GM12878 (cell line): ENCODE results near the gene BMPR2. TPM values are rescaled to one million over a fixed set of nuclear protein-coding genes. Genes with fewer than 3 reads are reported as not detected.

ENCODE experiments used
- ATAC-seq: fragments of 200-7000 bp; cut with Tn5 transposase; 3 replicates; pipeline ENCODE4 v1.9.1; 2020; ENCODE audit warnings: mild to moderate bottlenecking, moderate library complexity
- BruUV-seq: library from RNA; stranded (reverse); fragments of 400-500 nt; replicated peaks from 2 replicates; lab custom pipeline; 2021; lab: Mats Ljungman, UMichigan
- CTCF ChIA-PET: fragments of 300-600 bp; sonication (Branson Sonifier 250); formaldehyde crosslinking; extraction: SDS; loops from one replicate; lab custom pipeline; 2021; ENCODE audit warnings: inconsistent platforms; lab: Yijun Ruan, JAX
- POLR2A ChIA-PET: fragments of 350-600 bp; formaldehyde crosslinking; extraction: SDS; loops from one replicate; lab custom pipeline; 2021; ENCODE audit warnings: inconsistent platforms; lab: Charles Lee
- RAD21 ChIA-PET: fragments of 300-600 bp; sonication (Branson Sonifier 250); formaldehyde crosslinking; loops from one replicate; lab custom pipeline; 2023; ENCODE audit warnings: antibody characterized with exemption; ENCODE audit not compliant: unreplicated experiment; lab: Charles Lee
- SMC1A ChIA-PET: fragments of 300-600 bp; sonication (Branson Sonifier 250); formaldehyde crosslinking; loops from one replicate; lab custom pipeline; 2023; ENCODE audit not compliant: unreplicated experiment, uncharacterized antibody; lab: Charles Lee
- DNase-seq: peaks from one replicate; pipeline ENCODE4 v3.0.0-alpha.2; 2011; ENCODE audit warnings: low read depth, low spot score
- FAIRE-seq: peaks from 3 replicates; lab custom pipeline; 2011; peaks lifted over from hg19 to GRCh38; lab: Jason Lieb, UNC
- H2AFZ ChIP-seq: 2 replicates; pipeline ENCODE4 v1.6.0; 2011; ENCODE audit warnings: low read depth, low read length, control low read depth; ENCODE audit not compliant: control insufficient read depth
- H3K27ac ChIP-seq: 2 replicates; pipeline ENCODE4 v1.5.1; 2011; ENCODE audit warnings: control low read depth; ENCODE audit not compliant: control insufficient read depth, insufficient read depth
- H3K27me3 ChIP-seq, 2 experiments: replicated peaks in 1 of 2; 2 replicates each; pipeline versions ENCODE4 v1.6.0 to v1.6.1; 2011; ENCODE audit warnings: low read length in 1 of 2; ENCODE audit not compliant: control insufficient read depth in 2 of 2, insufficient read depth in 2 of 2
- H3K36me3 ChIP-seq, 2 experiments: 2 replicates each; pipeline ENCODE4 v1.5.1; 2011; ENCODE audit warnings: low read length in 1 of 2; ENCODE audit not compliant: control insufficient read depth in 2 of 2, insufficient read depth in 2 of 2
- H3K4me1 ChIP-seq: 2 replicates; pipeline ENCODE4 v1.6.1; 2011; ENCODE audit warnings: mild to moderate bottlenecking, low read length, moderate library complexity, mixed read lengths; ENCODE audit not compliant: control insufficient read depth, insufficient read depth
- H3K4me2 ChIP-seq: 2 replicates; pipeline ENCODE4 v1.6.0; 2011; ENCODE audit warnings: control low read depth; ENCODE audit not compliant: control insufficient read depth, insufficient read depth
- H3K4me3 ChIP-seq: fragments of 200-600 bp; sonication (generic); 2 replicates; pipeline ENCODE4 v1.5.1; 2016
- H3K79me2 ChIP-seq: 2 replicates; pipeline ENCODE4 v1.6.0; 2011; ENCODE audit warnings: low read length; ENCODE audit not compliant: control insufficient read depth, insufficient read depth
- H3K9ac ChIP-seq: 2 replicates; pipeline ENCODE4 v1.8.0; 2011; ENCODE audit warnings: low read length, control low read depth, mixed read lengths; ENCODE audit not compliant: control insufficient read depth, insufficient read depth
- H3K9me3 ChIP-seq: replicated peaks from 3 replicates; pipeline ENCODE4 v1.5.1; 2011; ENCODE audit warnings: mild to moderate bottlenecking, low read length; ENCODE audit not compliant: control insufficient read depth, insufficient read depth
- H4K20me1 ChIP-seq: 2 replicates; pipeline ENCODE4 v1.6.0; 2011; ENCODE audit not compliant: control insufficient read depth, insufficient read depth
- CHD2 ChIP-seq: IDR thresholded peaks from 2 replicates; pipeline ENCODE4 v1.6.1; 2011; ENCODE audit warnings: low read depth, low read length, improper control_type of control experiment, borderline replicate concordance
- GABPA ChIP-seq: IDR thresholded peaks from 2 replicates; pipeline ENCODE4 v1.6.1; 2014; ENCODE audit warnings: antibody characterized with exemption, low read depth, mild to moderate bottlenecking, inconsistent platforms
- KDM1A ChIP-seq: fragments of 200-600 bp; sonication (generic); IDR thresholded peaks from 2 replicates; pipeline ENCODE4 v1.6.1; 2016; ENCODE audit warnings: borderline replicate concordance
- MYC ChIP-seq: IDR thresholded peaks from 2 replicates; pipeline ENCODE4 v1.6.1; 2011; ENCODE audit warnings: mild to moderate bottlenecking, low read length, moderate library complexity, inconsistent platforms; ENCODE audit not compliant: insufficient read depth, insufficient replicate concordance, insufficient read length, severe bottlenecking
- NFIC ChIP-seq: IDR thresholded peaks from 2 replicates; pipeline ENCODE4 v1.6.1; 2012; ENCODE audit warnings: low read depth, mild to moderate bottlenecking, inconsistent platforms, low read length, moderate library complexity
- PKNOX1 ChIP-seq: fragments of 450-650 bp; IDR thresholded peaks from 2 replicates; pipeline ENCODE4 v1.6.1; 2016; ENCODE audit warnings: mild to moderate bottlenecking
- SMAD5 ChIP-seq: IDR thresholded peaks from 2 replicates; pipeline ENCODE4 v1.6.1; 2016; ENCODE audit warnings: antibody characterized with exemption, low read depth
- SREBF1 ChIP-seq: IDR thresholded peaks from 2 replicates; pipeline ENCODE4 v1.6.1; 2012; ENCODE audit warnings: mild to moderate bottlenecking, low read length
- TBL1XR1 ChIP-seq: IDR thresholded peaks from 2 replicates; pipeline ENCODE4 v1.6.1; 2012; ENCODE audit warnings: low read depth, low read length, improper control_type of control experiment
- YBX1 ChIP-seq: fragments of 450-650 bp; IDR thresholded peaks from 2 replicates; pipeline ENCODE4 v1.6.1; 2016; ENCODE audit warnings: antibody characterized with exemption
- ZBTB11 ChIP-seq: fragments of 450-650 bp; formaldehyde crosslinking; IDR thresholded peaks from 2 replicates; pipeline ENCODE4 v1.5.0; 2022; ENCODE audit warnings: mild to moderate bottlenecking, missing genetic modification characterization
- WGBS: methylation state at CpG from one replicate; pipeline ENCODE4 v1.1.6; 2016; ENCODE audit warnings: low lambda C conversion rate; ENCODE audit not compliant: insufficient replicate concordance, insufficient coverage; ENCODE audit errors: missing lambda C conversion rate; 5-methylcytosine and 5-hydroxymethylcytosine counted together
- in situ Hi-C: fragments of 300-500 bp; cut with MboI; formaldehyde crosslinking; loops from 9 replicates; pipeline ENCODE4 v1.14.3; 2018; ENCODE audit warnings: mixed read lengths
- intact Hi-C: fragments of 100-400 bp; cut with micrococcal nuclease; formaldehyde crosslinking; loops from one replicate; pipeline ENCODE4 v1.14.2; 2022; ENCODE audit not compliant: unreplicated experiment
- polyA plus RNA-seq, 11 experiments: library from polyadenylated mRNA; depleted of rRNA in 4 of 11; unstranded in 6 of 11; stranded (reverse) in 5 of 11; fragments of >200 nt; fragmentation: Nextera tagmentation in 4 of 11; fragmentation: Illumina TruSeq in 1 of 11; extraction: Ambion mirVana in 4 of 11; extraction: Trizol in 1 of 11; gene quantifications; 1 replicate in 1 of 11; 2 replicates in 10 of 11; pipeline versions ENCODE4 v1.2.1 to v1.2.3, GENCODE V29; 2011 to 2016; ENCODE audit warnings: inconsistent platforms in 2 of 11, missing spikeins in 2 of 11, low read depth in 1 of 11
- total RNA-seq, 4 experiments: library from RNA; depleted of rRNA in 3 of 4; stranded (reverse); fragments of >200 nt in 3 of 4; fragmentation: Illumina TruSeq in 1 of 4; extraction: Trizol in 1 of 4; gene quantifications; 2 replicates each; pipeline versions ENCODE4 v1.2.1 to v1.2.3, GENCODE V29; 2013 to 2021
- TF ChIP-seq, protein P1 (sequence below), 3 experiments: IDR thresholded peaks in 2 of 3; conservative IDR thresholded peaks in 1 of 3; 2 replicates each; pipeline ENCODE4 v1.5.1; 2011; ENCODE audit warnings: low read depth in 3 of 3, low read length in 3 of 3, mild to moderate bottlenecking in 3 of 3, control low read depth in 2 of 3, moderate library complexity in 2 of 3, inconsistent platforms in 1 of 3, mixed read lengths in 1 of 3; ENCODE audit not compliant: control insufficient read depth in 2 of 3, insufficient read depth in 1 of 3; ENCODE audit errors: extremely low read depth in 1 of 3

The BMPR2 gene
- total and polyA plus RNA-seq, 10 of the 15 experiments (the other 5 are each of a cell fraction or from before 2014, with no cell fraction given) = 2.4 to 33.0 (median 7.1) TPM

DNA sequence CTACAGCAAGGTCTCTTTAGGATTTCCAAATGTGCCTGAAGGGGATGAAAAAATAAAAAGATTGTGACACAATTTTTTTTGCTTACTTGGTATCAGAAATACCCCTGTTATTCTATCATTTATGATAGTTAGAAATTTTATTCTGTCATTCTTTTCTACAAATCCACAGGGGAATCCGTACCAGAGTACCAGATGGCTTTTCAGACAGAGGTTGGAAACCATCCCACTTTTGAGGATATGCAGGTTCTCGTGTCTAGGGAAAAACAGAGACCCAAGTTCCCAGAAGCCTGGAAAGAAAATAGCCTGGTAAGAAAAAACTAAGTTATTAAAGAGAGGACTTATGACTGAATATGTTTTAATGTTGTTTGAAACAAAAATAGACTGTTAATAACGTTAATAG is 166.0 kb downstream of the BMPR2 start:
- Histone ChIP-seq H2AFZ (no peak overlapping the region), H3K4me1 (peaks cover 2% of the 10 kb centered on the region; the same call in 1 of the 2 replicates), H3K9me3 (no peaks in the 10 kb centered on the region), H3K79me2 (no peaks in the 10 kb centered on the region), H3K27me3 (no peaks in the 10 kb centered on the region), H3K4me3 (no peak overlapping the region), H3K36me3 (peaks cover 0 to 3% of the 10 kb centered on the region in 2 experiments; a peak in 2 of 4 replicates), H4K20me1 (no peaks in the 10 kb centered on the region), H3K27ac (no peak overlapping the region), H3K4me2 (no peak overlapping the region)
- FAIRE-seq (no peak), ATAC-seq (no peak), DNase-seq (no peak)
- intact Hi-C loops (no loop called here), in situ Hi-C loops (no loop called here)
- ChIA-PET CTCF (no interaction called here), SMC1A (no interaction called here), RAD21 (no interaction called here), POLR2A (no interaction called here)
- 94% methylated on average over 3 of the region's 3 CpGs for WGBS
- TF ChIP-seq NFIC (no peak), GABPA (no peak), YBX1 (no peak), ZBTB11 (no peak), SREBF1 (no peak), PKNOX1 (no peak), CHD2 (no peak), KDM1A (no peak), MYC (no peak), SMAD5 (no peak), TBL1XR1 (no peak)
- TF ChIP-seq, protein P1, sequence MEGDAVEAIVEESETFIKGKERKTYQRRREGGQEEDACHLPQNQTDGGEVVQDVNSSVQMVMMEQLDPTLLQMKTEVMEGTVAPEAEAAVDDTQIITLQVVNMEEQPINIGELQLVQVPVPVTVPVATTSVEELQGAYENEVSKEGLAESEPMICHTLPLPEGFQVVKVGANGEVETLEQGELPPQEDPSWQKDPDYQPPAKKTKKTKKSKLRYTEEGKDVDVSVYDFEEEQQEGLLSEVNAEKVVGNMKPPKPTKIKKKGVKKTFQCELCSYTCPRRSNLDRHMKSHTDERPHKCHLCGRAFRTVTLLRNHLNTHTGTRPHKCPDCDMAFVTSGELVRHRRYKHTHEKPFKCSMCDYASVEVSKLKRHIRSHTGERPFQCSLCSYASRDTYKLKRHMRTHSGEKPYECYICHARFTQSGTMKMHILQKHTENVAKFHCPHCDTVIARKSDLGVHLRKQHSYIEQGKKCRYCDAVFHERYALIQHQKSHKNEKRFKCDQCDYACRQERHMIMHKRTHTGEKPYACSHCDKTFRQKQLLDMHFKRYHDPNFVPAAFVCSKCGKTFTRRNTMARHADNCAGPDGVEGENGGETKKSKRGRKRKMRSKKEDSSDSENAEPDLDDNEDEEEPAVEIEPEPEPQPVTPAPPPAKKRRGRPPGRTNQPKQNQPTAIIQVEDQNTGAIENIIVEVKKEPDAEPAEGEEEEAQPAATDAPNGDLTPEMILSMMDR (IDR thresholded peaks at IDR 0.05 in 2 of 3, conservative IDR thresholded peaks at IDR 0.05 in 1 of 3; ENCODE audit: control insufficient read depth in 2 of 3, extremely low read depth in 1 of 3, insufficient read depth in 1 of 3, low read depth in 3 of 3, low read length in 3 of 3) = no peak
- TF ChIP-seq, all 136 proteins: peak for 0
- BruUV-seq = no TSS peak
- H3K9ac ChIP-seq = no peak overlapping the region
